GOT3 (cell line): ENCODE data around the gene MAN2A1.

Source experiments
- DNase-seq: peaks from one replicate; lab custom pipeline; 2025; ENCODE audit warnings: mixed read lengths; lab: John Stamatoyannopoulos, UW

MAN2A1 gene

GRCh38 chr5:109682383-109682782 is 7.3 kb upstream of the MAN2A1 start:
- DNase-seq: no peak

- no peak for DNase-seq
Observed at GRCh38 chr5:109685916-109686315, 3.8 kb upstream of the MAN2A1 start.

- DNase-seq: no peak
Observed at GRCh38 chr5:109688630-109688969, 1.1 kb upstream of the MAN2A1 start.

DNA sequence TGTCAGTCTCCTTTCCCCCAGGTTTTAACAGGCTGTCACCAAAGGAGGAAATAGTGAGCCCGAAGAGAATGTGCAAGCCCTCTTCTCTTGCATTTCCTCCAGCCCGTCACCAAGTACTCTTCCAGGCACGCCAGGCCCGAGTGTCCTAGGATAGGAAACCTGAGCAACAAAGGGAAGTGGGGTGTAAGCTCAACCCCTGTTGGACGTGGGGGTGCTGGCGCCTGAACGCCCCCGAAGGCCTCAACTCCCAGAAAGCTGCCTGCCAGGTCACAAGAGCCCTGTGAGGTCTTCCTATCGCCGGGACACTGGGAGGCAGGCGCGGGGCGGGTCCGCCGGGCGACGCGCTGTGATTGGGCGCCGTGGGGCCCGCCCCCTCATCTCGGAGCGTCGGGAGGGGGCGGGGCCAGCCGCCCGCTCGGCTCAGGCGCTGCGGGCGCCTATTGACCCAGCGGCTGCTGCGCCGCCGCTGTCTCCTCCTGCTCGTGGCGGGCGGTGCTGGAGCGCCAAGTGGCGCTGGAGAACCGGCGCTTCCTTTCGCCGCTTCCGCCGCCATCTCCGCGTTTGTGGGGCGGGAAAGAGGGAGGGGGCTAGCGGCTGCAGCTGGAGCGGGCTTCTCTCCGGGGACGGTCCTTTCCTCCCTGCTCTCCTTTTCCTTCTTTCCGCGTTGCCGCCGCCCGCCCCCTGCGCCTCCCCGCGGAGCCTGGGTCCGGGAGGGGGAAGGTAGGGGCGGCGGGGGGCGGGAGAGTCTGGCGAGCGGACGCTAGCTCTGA is 572 bp upstream of the MAN2A1 start:
- DNase-seq: peak; percentile 67

- peak; percentile 21 for DNase-seq
Observed at GRCh38 chr5:109690242-109690974, 681 bp downstream of the MAN2A1 start.

DNA sequence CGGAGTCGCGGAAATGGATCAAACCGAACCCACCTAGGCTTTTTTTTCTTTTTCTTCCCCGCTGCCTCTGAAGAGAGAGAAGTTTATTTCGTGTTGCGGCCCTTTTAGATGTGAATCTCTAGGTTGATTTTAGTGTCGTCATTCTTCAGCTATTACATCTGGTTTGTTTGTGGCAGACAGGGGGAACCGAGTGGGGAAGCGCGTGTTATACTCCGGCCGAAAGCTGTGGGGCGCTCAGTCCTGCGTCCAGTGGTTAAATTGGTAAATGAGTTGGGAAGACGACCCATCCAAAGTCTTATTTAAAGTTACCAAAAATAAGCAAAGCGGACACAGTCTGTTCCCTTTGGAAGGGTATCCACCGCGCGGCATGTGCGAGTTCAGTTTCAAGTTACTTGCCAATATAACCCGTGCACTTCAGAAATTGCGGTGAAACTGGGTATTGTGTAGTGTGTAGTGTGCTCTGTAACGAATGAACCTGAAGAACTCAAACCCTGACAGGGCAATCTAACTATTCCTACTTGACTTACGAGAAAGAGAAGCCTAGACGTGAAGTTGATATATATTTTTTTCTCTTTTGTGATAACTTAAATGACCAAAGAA is 1.3 kb downstream of the MAN2A1 start:
- peak; percentile 5 for DNase-seq

DNA sequence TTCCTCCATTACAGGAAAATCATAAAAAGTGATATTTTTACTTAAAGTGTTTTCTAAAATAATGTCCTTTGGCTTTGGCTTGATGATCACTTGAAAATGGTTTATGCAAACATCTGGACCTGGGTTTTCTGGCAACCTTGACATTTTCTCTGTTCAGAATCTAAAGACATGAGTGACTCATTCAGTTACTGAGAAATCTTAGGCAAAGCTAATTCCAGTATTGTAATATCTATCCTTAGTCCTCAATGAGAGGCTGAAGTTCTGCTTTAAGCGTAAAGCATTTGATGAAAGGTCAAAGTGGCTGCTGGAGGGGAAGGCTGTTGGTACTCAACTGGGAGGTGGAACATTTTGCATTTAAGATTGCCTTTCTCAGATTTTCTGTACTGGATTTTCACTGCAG is 2.3 kb downstream of the MAN2A1 start:
- DNase-seq: no peak

- no peak for DNase-seq
Observed at GRCh38 chr5:109692852-109693251, 3.1 kb downstream of the MAN2A1 start.

DNA sequence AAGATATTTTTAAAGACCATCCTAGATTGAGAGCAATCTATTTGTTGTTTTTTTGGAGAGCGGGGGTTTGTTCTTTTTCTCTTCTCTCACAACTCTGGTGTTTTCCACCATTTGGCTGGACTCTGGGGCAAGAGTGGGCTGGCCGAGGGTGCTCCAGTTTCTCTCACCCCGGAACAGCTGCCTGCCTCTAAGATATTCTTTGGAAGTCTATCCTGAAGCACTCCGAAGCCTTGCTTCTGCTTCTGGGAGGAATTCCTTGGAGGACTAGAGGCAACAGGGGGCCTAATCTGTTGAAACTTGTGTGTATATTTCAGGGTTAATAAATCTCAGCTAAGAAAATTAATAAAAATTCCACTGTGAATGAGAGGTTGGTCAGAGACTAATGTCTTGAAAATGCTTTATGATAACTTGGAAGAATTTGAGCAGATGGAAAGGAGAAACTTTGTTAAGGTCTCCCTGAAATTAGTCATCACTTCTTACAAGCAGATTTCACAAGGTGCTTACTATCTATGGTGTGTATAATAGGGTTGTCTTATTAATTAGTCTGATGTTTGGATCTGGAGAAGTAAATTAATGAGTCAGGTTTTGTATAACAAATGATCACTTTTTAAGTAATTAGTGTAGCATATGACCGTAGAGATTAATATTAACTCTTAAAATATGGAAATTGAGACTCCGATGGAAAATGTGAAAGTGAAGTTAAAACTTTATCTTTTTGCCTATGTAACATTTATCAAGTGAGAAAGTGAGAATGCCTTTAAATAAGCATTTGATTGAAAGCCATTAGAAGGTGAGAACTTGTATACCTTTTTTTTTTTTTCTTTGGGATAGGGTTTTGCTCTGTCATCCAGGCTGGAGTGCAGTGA is 4.0 kb downstream of the MAN2A1 start:
- no peak for DNase-seq

- DNase-seq: no peak
Observed at GRCh38 chr5:109694451-109694891, 4.7 kb downstream of the MAN2A1 start.

DNA sequence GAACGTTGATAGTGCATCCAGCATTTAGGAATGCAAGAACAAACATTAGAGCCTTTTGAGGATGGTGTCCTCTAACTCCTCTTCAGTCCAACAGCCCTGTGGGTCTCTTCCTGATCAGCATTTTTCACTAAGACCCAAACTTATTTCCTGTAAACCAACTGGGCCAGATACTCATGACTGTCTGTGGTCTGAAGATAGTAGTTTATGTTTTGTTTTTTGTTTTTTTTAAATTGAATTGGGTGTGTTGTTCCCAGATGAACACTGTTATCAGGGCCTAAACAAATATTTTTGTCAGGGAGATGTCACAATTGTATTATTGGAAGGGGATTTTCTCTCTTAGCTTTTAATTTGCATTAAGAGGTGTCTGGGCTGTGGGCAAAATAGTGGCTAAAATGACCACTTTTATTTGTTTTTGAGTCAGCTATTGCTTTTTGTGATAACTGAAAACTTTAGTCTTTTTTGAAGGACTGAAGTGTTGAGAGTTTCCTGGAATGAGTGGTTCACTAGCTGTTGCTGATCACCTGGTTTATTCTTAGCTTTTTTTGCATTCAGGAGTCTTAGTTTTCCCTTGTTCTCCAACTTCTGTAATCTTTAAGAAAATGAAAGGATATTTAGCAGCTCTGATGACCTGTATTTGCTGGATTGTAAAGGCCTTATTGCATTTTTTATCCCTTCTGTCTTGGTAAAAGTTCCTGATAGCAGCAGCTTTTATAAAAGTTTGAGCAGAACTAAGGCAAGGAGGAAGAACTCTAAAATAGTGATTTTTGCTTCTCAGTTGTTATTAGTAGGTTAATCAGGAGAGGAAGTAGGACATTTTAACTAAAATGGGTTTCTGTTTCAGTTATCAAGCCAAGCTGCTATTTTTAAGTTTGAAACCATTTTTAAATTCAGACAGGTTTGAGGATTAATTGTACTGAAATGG is 5.5 kb downstream of the MAN2A1 start:
- no peak for DNase-seq

DNA sequence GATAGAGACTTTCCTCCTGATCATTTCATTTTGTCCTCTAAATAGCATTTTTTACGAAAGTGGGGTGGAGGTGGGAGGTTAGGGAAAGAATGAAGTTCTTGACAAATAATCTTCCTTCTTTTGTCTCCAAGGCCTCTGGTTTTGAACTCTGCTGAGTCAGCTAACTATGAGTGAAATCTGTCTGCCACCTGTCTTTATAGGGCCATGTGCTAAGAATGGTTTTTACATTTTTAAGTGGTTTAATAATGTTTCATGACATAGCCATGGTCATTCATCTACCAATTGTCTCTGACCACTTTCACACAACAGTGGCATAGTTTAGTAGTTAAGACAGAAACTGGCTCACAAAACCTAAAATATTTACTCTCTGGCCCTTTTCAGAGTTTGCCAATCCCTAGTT is 7.6 kb downstream of the MAN2A1 start:
- no peak for DNase-seq

DNA sequence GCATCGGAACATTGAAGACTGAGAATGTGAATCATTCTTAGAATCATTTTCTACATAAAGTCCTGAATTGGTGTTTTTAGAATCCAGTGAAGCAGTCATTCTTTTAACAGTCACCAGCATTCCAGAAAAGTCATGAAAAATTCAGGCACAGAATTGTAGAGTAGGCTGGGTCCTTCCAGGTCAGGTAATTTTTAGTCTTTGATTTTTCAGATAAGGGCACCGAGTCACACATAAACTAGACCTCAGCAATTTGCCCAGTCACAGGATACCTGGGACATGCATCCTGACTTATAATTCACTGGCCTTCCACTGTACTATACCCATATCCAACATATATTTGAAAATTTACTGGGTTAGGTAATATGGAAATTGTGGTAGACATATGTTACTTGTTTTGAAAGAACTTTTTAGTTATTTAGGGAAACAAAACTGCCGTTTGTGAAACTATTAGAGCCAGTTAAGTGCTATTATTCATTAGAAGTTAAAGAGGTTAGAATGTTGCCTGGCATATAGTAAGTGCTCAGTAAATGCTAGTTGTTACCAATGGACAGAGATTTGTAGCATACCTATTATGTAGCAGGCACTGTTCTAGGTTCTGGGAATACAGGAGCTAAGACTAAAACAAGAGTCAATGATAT is 10.9 kb downstream of the MAN2A1 start:
- DNase-seq: no peak

DNA sequence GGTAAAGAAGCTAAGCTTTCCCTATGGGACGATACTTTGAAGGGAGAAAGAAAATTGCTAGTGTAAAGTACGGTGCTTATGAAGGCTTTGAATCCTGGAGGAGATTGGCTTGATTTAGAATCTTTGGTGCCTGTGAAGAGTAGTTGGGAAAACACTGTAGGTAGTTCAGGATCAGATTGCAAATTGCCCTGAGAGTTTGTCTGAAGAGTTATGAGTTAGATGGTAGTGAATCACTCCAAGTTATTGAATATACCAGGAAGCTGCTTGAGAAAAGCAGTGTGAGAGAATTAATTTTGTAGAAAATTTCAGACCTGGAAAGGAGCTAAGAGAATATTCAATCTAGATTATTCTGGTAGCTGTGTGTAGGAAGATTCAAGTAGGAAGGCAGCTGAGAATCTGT is 11.5 kb downstream of the MAN2A1 start:
- DNase-seq: no peak

- DNase-seq: no peak
Observed at GRCh38 chr5:109701792-109702191, 12.1 kb downstream of the MAN2A1 start.

DNA sequence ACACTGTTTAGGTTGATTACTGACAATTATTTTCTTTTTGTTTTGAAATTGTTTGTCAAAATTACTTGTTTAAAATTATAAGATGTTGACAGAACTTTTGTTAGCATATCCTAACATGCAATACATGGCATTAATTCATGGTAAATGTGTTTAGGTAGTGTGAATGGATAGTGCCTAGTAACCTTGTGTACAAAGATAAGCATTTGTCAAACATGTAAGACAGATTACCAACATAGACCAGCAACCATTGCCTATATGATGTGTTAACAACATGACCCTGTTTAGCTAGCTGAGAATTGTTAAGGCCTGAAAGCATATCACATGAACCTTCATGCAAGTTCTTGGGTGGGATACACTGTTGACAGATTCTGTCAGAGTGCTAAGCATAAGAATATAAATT is 13.4 kb downstream of the MAN2A1 start:
- no peak for DNase-seq

- DNase-seq: no peak
Observed at GRCh38 chr5:109703829-109704228, 14.1 kb downstream of the MAN2A1 start.

GRCh38 chr5:109704282-109704952 is 14.7 kb downstream of the MAN2A1 start:
- DNase-seq: no peak

GRCh38 chr5:109705596-109705995 is 15.9 kb downstream of the MAN2A1 start:
- no peak for DNase-seq

DNA sequence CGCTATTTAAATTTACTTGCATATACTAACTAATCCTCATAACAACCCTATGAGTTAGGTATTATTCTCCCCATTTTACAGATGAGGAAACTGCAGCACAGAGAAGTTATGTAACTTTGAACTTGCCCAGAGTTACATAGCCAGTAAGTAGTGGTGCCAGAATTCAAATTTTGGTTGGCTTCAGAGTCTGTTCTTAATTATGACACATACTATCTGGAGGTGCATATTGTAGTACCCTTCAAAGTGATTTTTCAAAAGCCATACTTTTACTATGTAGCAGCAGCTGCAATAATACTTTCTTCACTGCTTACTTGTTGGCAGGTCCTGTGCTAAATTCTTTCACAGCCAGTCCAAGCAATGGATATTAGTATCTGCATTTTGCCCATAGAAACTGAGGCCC is 16.4 kb downstream of the MAN2A1 start:
- no peak for DNase-seq
